Psoas muscle (tissue), 8 donors: ENCODE data around the gene PUS7L. TPM values are rescaled to one million over a fixed set of nuclear protein-coding genes. Genes with fewer than 3 reads are reported as not detected.

Source experiments
- ATAC-seq, 4 donors: fragments of 200-7000 bp; cut with Tn5 transposase; one replicate each; pipeline ENCODE4 v1.9.1; 2020; ENCODE audit warnings: moderate library complexity in 3 of 4, mild to moderate bottlenecking in 2 of 4
- DNase-seq, 2 donors: peaks; one replicate each; pipeline ENCODE4 v3.0.0-alpha.2; 2020
- H3K27ac ChIP-seq: fragments of 200-600 bp; one replicate; pipeline ENCODE4 v1.8.0; 2022
- H3K27me3 ChIP-seq, 3 donors: fragments of 200-600 bp in 1 of 3; one replicate each; pipeline versions ENCODE4 v1.6.1 to v1.8.0; 2013 to 2022; ENCODE audit warnings: low read length in 2 of 3, mild to moderate bottlenecking in 2 of 3, moderate library complexity in 1 of 3; ENCODE audit not compliant: insufficient read depth in 3 of 3
- H3K36me3 ChIP-seq, 2 donors: fragments of 200-600 bp in 1 of 2; one replicate each; pipeline versions ENCODE4 v1.6.1 to v1.8.0; 2013 to 2022; ENCODE audit warnings: low read depth in 1 of 2, mild to moderate bottlenecking in 1 of 2, moderate library complexity in 1 of 2; ENCODE audit not compliant: insufficient read depth in 1 of 2
- H3K4me1 ChIP-seq: fragments of 200-600 bp; one replicate; pipeline ENCODE4 v1.8.0; 2022
- H3K4me3 ChIP-seq: fragments of 200-600 bp; one replicate; pipeline ENCODE4 v1.8.0; 2022; ENCODE audit warnings: mild to moderate bottlenecking
- H3K9me3 ChIP-seq: fragments of 200-600 bp; one replicate; pipeline ENCODE4 v1.8.0; 2022
- WGBS, 3 donors: extraction: QIAGEN DNeasy Blood & Tissue Kit; methylation state at CpG; one replicate each; pipeline versions ENCODE4 v1.1.6 to v1.1.7; 2013; 5-methylcytosine and 5-hydroxymethylcytosine counted together
- intact Hi-C, 2 donors: fragments of 100-400 bp; cut with DNase I; formaldehyde crosslinking; loops; one replicate each; pipeline versions ENCODE4 v1.11.0 to v1.14.2; 2022
- long read RNA-seq, 2 donors: library from polyadenylated mRNA; unstranded; transcript quantifications; one replicate each; pipeline ENCODE4 v2.0.0, GENCODE V29; 2021
- polyA plus RNA-seq, 3 donors: library from polyadenylated mRNA; stranded (reverse); fragments of 200-250 nt; gene quantifications; one replicate each; pipeline ENCODE4 v1.2.3, GENCODE V29; 2013
- total RNA-seq, 4 donors: library from RNA; stranded (reverse); fragmentation: NEBNext Ultra II Directional in 2 of 4; extraction: Animal tissue kit (Norgen Biotek cat#: 25700) in 2 of 4; gene quantifications; one replicate each; pipeline versions ENCODE4 v1.2.1 to v1.2.4, GENCODE V29; 2021 to 2023
- TF ChIP-seq, protein P1 (sequence below): fragments of 200-600 bp; IDR thresholded peaks from one replicate; pipeline ENCODE4 v1.8.0; 2022; ENCODE audit warnings: antibody characterized with exemption
- donor health status: healthy with polysubstance abuse.
- donor health status: DM: no; HTN: no; CAD: no; lungs with moderate emphysema.
- donor health status: Bipolar disorder and iron deficiency.
- donor health status: healthy.
- donor health status: DM: yes; HTN: yes; CAD: no.
- donor health status: DM: no; HTN: no; CAD: no.
- donor health status: DM: no; HTN: no; CAD: no.
- donor health status: DM: yes; HTN: yes; CAD: no.

PUS7L gene, protein sequence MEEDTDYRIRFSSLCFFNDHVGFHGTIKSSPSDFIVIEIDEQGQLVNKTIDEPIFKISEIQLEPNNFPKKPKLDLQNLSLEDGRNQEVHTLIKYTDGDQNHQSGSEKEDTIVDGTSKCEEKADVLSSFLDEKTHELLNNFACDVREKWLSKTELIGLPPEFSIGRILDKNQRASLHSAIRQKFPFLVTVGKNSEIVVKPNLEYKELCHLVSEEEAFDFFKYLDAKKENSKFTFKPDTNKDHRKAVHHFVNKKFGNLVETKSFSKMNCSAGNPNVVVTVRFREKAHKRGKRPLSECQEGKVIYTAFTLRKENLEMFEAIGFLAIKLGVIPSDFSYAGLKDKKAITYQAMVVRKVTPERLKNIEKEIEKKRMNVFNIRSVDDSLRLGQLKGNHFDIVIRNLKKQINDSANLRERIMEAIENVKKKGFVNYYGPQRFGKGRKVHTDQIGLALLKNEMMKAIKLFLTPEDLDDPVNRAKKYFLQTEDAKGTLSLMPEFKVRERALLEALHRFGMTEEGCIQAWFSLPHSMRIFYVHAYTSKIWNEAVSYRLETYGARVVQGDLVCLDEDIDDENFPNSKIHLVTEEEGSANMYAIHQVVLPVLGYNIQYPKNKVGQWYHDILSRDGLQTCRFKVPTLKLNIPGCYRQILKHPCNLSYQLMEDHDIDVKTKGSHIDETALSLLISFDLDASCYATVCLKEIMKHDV
- total RNA-seq: 1 to 10 TPM; 2.8 to 4.7 (median 4.0) TPM
- polyA plus RNA-seq: 1 to 10 TPM; 1.3 to 3.2 (median 1.4) TPM
- long read RNA-seq, donor 1, partial matches to known transcripts: 3 of 3 reads
- long read RNA-seq, donor 1, other reads (novel, unspliced or antisense): 0 of 3 reads
- long read RNA-seq, donor 2, partial matches to known transcripts: 1 of 1 reads
- long read RNA-seq, donor 2, other reads (novel, unspliced or antisense): 0 of 1 reads

GRCh38 chr12:43758728-43759563 is at the start of gene PUS7L, which contains the start of gene IRAK4:
Gene PUS7L, minus strand, starts transcription at chr12:43758790. Its CDS starts 3,545 bp downstream, at chr12:43755245.
Gene IRAK4, plus strand, starts transcription at chr12:43758951. Its CDS starts 9,161 bp downstream, at chr12:43768112.
- Histone ChIP-seq H3K27ac (peak within 1 kb of the TSS; percentile 88), H3K4me1 (peaks cover 24% of the 10 kb centered on the region), H3K4me3 (peak within 1 kb of the TSS; percentile 88), H3K27me3 (no peaks in the 10 kb centered on the region), H3K36me3 (peaks cover 0 to 9% of the 10 kb centered on the region in 2 donors), H3K9me3 (no peaks in the 10 kb centered on the region)
- ATAC-seq: peak; percentile 99 to 100 (median 100)
- DNase-seq: peak; percentile 95 to 97
- WGBS, 3 donors: 0 to 1% (median 1%) methylated on average over 54 of the region's 54 CpGs
- TF ChIP-seq, protein P1, sequence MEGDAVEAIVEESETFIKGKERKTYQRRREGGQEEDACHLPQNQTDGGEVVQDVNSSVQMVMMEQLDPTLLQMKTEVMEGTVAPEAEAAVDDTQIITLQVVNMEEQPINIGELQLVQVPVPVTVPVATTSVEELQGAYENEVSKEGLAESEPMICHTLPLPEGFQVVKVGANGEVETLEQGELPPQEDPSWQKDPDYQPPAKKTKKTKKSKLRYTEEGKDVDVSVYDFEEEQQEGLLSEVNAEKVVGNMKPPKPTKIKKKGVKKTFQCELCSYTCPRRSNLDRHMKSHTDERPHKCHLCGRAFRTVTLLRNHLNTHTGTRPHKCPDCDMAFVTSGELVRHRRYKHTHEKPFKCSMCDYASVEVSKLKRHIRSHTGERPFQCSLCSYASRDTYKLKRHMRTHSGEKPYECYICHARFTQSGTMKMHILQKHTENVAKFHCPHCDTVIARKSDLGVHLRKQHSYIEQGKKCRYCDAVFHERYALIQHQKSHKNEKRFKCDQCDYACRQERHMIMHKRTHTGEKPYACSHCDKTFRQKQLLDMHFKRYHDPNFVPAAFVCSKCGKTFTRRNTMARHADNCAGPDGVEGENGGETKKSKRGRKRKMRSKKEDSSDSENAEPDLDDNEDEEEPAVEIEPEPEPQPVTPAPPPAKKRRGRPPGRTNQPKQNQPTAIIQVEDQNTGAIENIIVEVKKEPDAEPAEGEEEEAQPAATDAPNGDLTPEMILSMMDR: peak; percentile 46
- intact Hi-C loops: loop anchor here in 1 of 2 donors (5.0 kb wide), 1 partner anchor 123 kb away; no protein-coding TSS in a partner anchor

- 85 to 88% (median 88%) methylated on average over 3 of the region's 3 CpGs for WGBS, 3 donors
- Histone ChIP-seq H3K27me3 (no peaks in the 10 kb centered on the region), H3K4me1 (peaks cover 17% of the 10 kb centered on the region), H3K4me3 (no peak overlapping the region), H3K27ac (peak overlapping the region; percentile 97), H3K9me3 (no peaks in the 10 kb centered on the region), H3K36me3 (peaks cover 0 to 17% of the 10 kb centered on the region in 2 donors)
- TF ChIP-seq, protein P1: no peak
- intact Hi-C loops: loop anchor here in 1 of 2 donors (2.0 kb wide), 1 partner anchor 29 kb away; the partner anchor contains the start of gene TMEM117
- DNase-seq (no peak), ATAC-seq (no peak)
Observed at GRCh38 chr12:43807386-43807785, 48.8 kb upstream of the PUS7L start.

- peaks cover 17% of the 10 kb centered on the region for H3K4me1 ChIP-seq
- DNase-seq (no peak), ATAC-seq (no peak)
- 1 to 11% (median 3%) methylated on average over 3 of the region's 3 CpGs for WGBS, 3 donors
- TF ChIP-seq, protein P1: no peak
- H3K36me3 ChIP-seq: peaks cover 0 to 23% of the 10 kb centered on the region in 2 donors
- no peaks in the 10 kb centered on the region for H3K27me3 ChIP-seq
- H3K4me3 ChIP-seq: peak overlapping the region; percentile 96
- H3K9me3 ChIP-seq: no peaks in the 10 kb centered on the region
- intact Hi-C loops: loop anchor here in 1 of 2 donors (2.0 kb wide), 1 partner anchor 30 kb away; the partner anchor contains the start of gene TMEM117
- peak overlapping the region; percentile 97 for H3K27ac ChIP-seq
Observed at GRCh38 chr12:43806737-43807072, 48.1 kb upstream of the PUS7L start.
